CD4-positive, alpha-beta T cell treated with Interleukin-6 at 100 ng/mL for 8 hours (primary cell): ENCODE measurements around the gene SPR.

Experiments used
- DNase-seq: peaks from one replicate; pipeline ENCODE4 v3.0.0-alpha.2; 2020; ENCODE audit warnings: mixed read lengths, low spot score

SPR gene

GRCh38 chr2:72915907-72916742 lies 28.9 kb downstream of the SPR start:
- DNase-seq = peak; percentile 11

- no peak for DNase-seq
These were observed 29.5 kb downstream of the SPR start for GRCh38 chr2:72916743-72917137.

- peak; percentile 26 for DNase-seq
These were observed 30.1 kb downstream of the SPR start, which contains the start of gene EMX1 for GRCh38 chr2:72917138-72917876. Gene EMX1 (plus strand): TSS chr2:72917519. CDS start chr2:72917853, 334 bp downstream.

GRCh38 chr2:72917877-72918553 lies 30.8 kb downstream of the SPR start:
- DNase-seq = no peak

GRCh38 chr2:72919414-72920317 lies 32.5 kb downstream of the SPR start:
- no peak for DNase-seq

- no peak for DNase-seq
These were observed 33.3 kb downstream of the SPR start for GRCh38 chr2:72920318-72921087.

- no peak for DNase-seq
These were observed 34.1 kb downstream of the SPR start for GRCh38 chr2:72921088-72921851.

GRCh38 chr2:72921853-72922252 lies 34.6 kb downstream of the SPR start:
- no peak for DNase-seq

- no peak for DNase-seq
These were observed 36.7 kb downstream of the SPR start for GRCh38 chr2:72923833-72924352.

GRCh38 chr2:72924353-72925240 lies 37.4 kb downstream of the SPR start:
- DNase-seq = no peak

- no peak for DNase-seq
These were observed 38.2 kb downstream of the SPR start for GRCh38 chr2:72925328-72925943.

GRCh38 chr2:72926368-72926767 lies 39.2 kb downstream of the SPR start:
- DNase-seq = no peak

GRCh38 chr2:72926811-72927465 lies 39.7 kb downstream of the SPR start:
- DNase-seq = no peak

GRCh38 chr2:72927619-72928550 lies 40.7 kb downstream of the SPR start:
- DNase-seq = no peak

- no peak for DNase-seq
These were observed 41.8 kb downstream of the SPR start for GRCh38 chr2:72929010-72929409.

- no peak for DNase-seq
These were observed 44.2 kb downstream of the SPR start for GRCh38 chr2:72931280-72931910.
